RWPE1 (cell line): Measurements from ENCODE around the gene UBAC2.

Experiments
- CTCF ChIA-PET: fragments of 350-600 bp; sonication (Branson Sonifier 250); formaldehyde crosslinking; extraction: SDS; loops from one replicate; lab custom pipeline; 2021; lab: Yijun Ruan, JAX
- POLR2A ChIA-PET: fragments of 400-600 bp; formaldehyde crosslinking; extraction: SDS; loops from one replicate; lab custom pipeline; 2020; ENCODE audit warnings: antibody characterized with exemption; ENCODE audit not compliant: low non-redundant PET; lab: Yijun Ruan, JAX
- DNase-seq: peaks from one replicate; pipeline ENCODE4 v3.0.0; 2012; ENCODE audit warnings: low spot score
- H3K27ac ChIP-seq: fragments of 450-650 bp; 2 replicates; pipeline ENCODE4 v1.5.1; 2017
- CTCF ChIP-seq: fragments of 450-650 bp; conservative IDR thresholded peaks from 2 replicates; pipeline ENCODE4 v1.5.1; 2017; ENCODE audit warnings: low read depth, mild to moderate bottlenecking

UBAC2 gene

GRCh38 chr13:99178636-99179035 is 22.0 kb upstream of the UBAC2 start:
- ChIA-PET POLR2A (no interaction called here), CTCF (interaction anchor here (2.1 kb wide), 1 partner anchor 87 kb away, joined by 6 read pairs; no protein-coding TSS in a partner anchor)
- no peak for DNase-seq
- no peak for TF ChIP-seq CTCF
- no peak overlapping the region for H3K27ac ChIP-seq

- no peak overlapping the region for H3K27ac ChIP-seq
- no peak for TF ChIP-seq CTCF
- ChIA-PET CTCF (interaction anchor here (2.1 kb wide), 1 partner anchor 86 kb away, joined by 6 read pairs; no protein-coding TSS in a partner anchor), POLR2A (no interaction called here)
- DNase-seq: no peak
Measured at GRCh38 chr13:99179460-99179859, 21.2 kb upstream of the UBAC2 start.

- no peak for DNase-seq
- H3K27ac ChIP-seq: no peak overlapping the region
- ChIA-PET POLR2A (no interaction called here), CTCF (no interaction called here)
- no peak for TF ChIP-seq CTCF
Measured at GRCh38 chr13:99182439-99182838, 18.2 kb upstream of the UBAC2 start.

- ChIA-PET CTCF (interaction anchor here (0.9 to 1.7 kb wide), 2 partner anchors 9 to 251 kb away, joined by 4 to 8 read pairs; no protein-coding TSS in a partner anchor), POLR2A (no interaction called here)
- no peak for DNase-seq
- H3K27ac ChIP-seq: no peak overlapping the region
- no peak for TF ChIP-seq CTCF
Measured at GRCh38 chr13:99185606-99186005, 15.0 kb upstream of the UBAC2 start.

GRCh38 chr13:99190147-99190985 is 10.3 kb upstream of the UBAC2 start:
- no peak for TF ChIP-seq CTCF
- ChIA-PET POLR2A (no interaction called here), CTCF (interaction anchor here (0.6 kb wide), 1 partner anchor 316 kb away, joined by 3 read pairs; no protein-coding TSS in a partner anchor)
- H3K27ac ChIP-seq: no peak overlapping the region
- no peak for DNase-seq

GRCh38 chr13:99191336-99191899 is 9.2 kb upstream of the UBAC2 start:
- H3K27ac ChIP-seq: no peak overlapping the region
- ChIA-PET POLR2A (no interaction called here), CTCF (interaction anchor here (0.7 kb wide), 1 partner anchor 19 kb away, joined by 5 read pairs; no protein-coding TSS in a partner anchor)
- TF ChIP-seq CTCF: no peak
- DNase-seq: no peak
